Measurements from ENCODE around the gene KANSL1L.
A peak's percentile ranks its signal among the peaks of the same experiment; 100 is the strongest.

The KANSL1L gene

GRCh38 chr2:210003359-210003758, 167.8 kb downstream of the KANSL1L start:
- peaks cover 0 to 13% (median 5%) of the 10 kb centered on the region in 11 experiments; a peak in 11 of 22 replicates for H3K9me3 ChIP-seq (replicated peaks in 1 of 11)
- peak overlapping the region; percentile 85 to 95 (median 90) for H3K9ac ChIP-seq
- peak in 4 of 11 experiments; percentile 29 to 71 (median 33); a peak in 5 of 22 replicates for TF ChIP-seq Cebpa-rat (IDR thresholded peaks at IDR 0.05)
- H3K36me3 ChIP-seq: peaks cover 2 to 46% (median 40%) of the 10 kb centered on the region in 11 experiments; a peak in 21 of 22 replicates
- H3K4me2 ChIP-seq: peak overlapping the region; percentile 79 to 99 (median 85)
- H3K4me3 ChIP-seq: peak overlapping the region; percentile 81 to 99 (median 92)
- peak overlapping the region; percentile 71 to 96 (median 90) for H3K27ac ChIP-seq
- H3K27me3 ChIP-seq: no peaks in the 10 kb centered on the region
- H4K20me1 ChIP-seq: peaks cover 35 to 58% (median 47%) of the 10 kb centered on the region in 11 experiments; a peak in 21 of 22 replicates
- H3K4me1 ChIP-seq: peaks cover 31 to 58% (median 34%) of the 10 kb centered on the region in 10 experiments

DNA sequence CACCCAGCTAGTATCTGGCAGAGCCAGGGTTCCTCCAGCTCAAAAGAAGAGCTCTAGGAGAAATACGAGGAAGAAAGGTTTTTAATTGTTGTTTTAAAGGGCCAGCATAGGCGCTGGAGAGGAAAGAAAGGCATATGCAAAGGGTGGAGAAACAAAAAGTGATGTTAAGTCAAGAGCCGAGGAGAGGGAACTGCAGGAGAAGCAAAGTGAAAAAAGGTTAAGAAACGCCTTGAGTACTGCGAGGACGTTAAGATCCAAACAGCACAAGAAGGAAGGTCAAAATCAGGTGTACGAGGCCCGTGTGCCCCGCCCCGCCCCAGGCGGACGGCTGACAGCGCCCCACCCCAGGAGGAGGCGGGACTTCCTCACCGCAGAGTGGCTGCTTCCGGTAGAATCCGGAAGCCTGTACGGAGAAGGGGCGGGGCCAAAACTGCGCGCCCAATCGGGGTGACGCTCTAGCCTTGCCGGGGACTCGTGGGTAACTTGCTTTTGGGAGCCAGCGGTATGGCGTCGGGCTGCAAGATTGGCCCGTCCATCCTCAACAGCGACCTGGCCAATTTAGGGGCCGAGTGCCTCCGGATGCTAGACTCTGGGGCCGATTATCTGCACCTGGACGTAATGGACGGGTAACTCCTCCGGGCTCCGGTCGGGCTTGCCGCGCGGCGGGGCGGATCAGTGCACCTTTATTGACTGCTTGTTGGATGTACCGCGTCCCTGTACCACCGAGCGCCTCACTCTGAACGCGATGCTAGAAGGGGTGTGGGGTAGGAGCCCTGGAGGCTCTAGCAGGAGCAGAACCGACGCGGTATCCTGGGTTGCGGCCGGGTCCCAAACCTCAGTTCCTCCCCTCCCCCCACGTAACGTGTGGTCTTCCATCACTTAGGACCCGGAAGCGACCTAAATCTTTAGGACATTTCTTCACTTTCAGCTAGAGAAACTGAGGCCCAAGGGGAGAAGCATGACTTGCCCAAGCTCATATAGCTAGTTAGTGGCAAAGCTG, 168.8 kb downstream of the KANSL1L start, which contains the start of gene RPE:
TSS of gene RPE (plus strand) at position 481 of the 1,000 bp plus-strand sequence. CDS start at position 505, 24 bp downstream.
- H3K27ac ChIP-seq: peak within 1 kb of the TSS; percentile 78 to 96 (median 90)
- peaks cover 0 to 13% (median 5%) of the 10 kb centered on the region in 11 experiments; a peak in 11 of 22 replicates for H3K9me3 ChIP-seq (replicated peaks in 1 of 11)
- peak within 1 kb of the TSS; percentile 85 to 95 (median 90) for H3K9ac ChIP-seq
- H3K36me3 ChIP-seq: peaks cover 0 to 37% (median 31%) of the 10 kb centered on the region in 11 experiments; a peak in 19 of 22 replicates
- H3K27me3 ChIP-seq: no peaks in the 10 kb centered on the region
- H3K4me2 ChIP-seq: peak within 1 kb of the TSS; percentile 79 to 99 (median 92)
- H4K20me1 ChIP-seq: peaks cover 26 to 49% (median 38%) of the 10 kb centered on the region in 11 experiments; a peak in 21 of 22 replicates
- TF ChIP-seq Cebpa-rat (IDR thresholded peaks at IDR 0.05): no peak
- peak within 1 kb of the TSS; percentile 81 to 99 (median 92) for H3K4me3 ChIP-seq
- peaks cover 30 to 49% (median 33%) of the 10 kb centered on the region in 10 experiments for H3K4me1 ChIP-seq

DNA sequence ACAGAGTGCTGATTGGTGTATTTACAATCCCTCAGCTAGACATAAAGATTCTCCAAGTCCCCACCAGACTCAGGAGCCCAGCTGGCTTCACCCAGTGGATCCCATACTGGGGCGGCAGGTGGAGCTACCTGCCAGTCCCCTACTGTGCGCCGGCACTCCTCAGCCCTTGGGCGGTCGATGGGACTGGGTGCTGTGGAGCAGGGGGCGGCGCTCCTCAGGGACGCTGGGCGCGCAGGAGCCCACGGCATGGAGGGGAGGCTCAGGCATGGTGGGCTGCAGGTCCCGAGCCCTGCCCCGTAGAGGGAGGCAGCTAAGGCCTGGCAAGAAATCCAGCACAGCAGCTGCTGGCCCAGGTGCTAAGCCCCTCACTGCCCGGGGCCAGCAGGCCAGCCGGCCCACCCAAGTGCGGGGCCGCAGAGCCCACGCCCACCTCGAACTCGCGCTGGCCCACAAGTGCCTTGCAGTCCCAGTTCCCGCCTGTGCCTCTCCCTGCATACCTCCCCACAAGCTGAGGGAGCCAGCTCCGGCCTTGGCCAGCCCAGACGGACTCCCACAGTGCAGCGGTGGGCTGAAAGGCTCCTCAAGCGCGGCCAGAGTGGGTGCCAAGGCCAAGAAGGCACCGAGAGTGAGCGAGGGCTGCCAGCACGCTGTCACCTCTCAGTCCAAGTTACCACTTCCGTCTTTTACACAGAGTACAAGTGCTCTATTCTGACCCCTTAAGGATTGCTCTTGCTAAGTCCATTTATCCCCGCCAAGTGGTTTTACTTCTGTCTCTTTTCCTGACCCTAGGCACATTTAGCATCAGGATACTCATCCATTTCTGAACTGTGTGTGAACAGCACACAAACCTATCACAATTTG, 170.5 kb downstream of the KANSL1L start:
- Histone ChIP-seq H3K9me3 (replicated peaks in 1 of 11) (peaks cover 0 to 13% (median 5%) of the 10 kb centered on the region in 11 experiments; a peak in 11 of 22 replicates), H3K9ac (no peak overlapping the region), H4K20me1 (peaks cover 15 to 31% (median 20%) of the 10 kb centered on the region in 11 experiments; a peak in 21 of 22 replicates), H3K4me2 (no peak overlapping the region), H3K36me3 (peaks cover 0 to 19% (median 15%) of the 10 kb centered on the region in 11 experiments; a peak in 13 of 22 replicates), H3K27ac (no peak overlapping the region), H3K4me3 (no peak overlapping the region), H3K4me1 (peaks cover 29 to 32% (median 31%) of the 10 kb centered on the region in 10 experiments), H3K27me3 (no peaks in the 10 kb centered on the region)
- TF ChIP-seq Cebpa-rat (IDR thresholded peaks at IDR 0.05): no peak

DNA sequence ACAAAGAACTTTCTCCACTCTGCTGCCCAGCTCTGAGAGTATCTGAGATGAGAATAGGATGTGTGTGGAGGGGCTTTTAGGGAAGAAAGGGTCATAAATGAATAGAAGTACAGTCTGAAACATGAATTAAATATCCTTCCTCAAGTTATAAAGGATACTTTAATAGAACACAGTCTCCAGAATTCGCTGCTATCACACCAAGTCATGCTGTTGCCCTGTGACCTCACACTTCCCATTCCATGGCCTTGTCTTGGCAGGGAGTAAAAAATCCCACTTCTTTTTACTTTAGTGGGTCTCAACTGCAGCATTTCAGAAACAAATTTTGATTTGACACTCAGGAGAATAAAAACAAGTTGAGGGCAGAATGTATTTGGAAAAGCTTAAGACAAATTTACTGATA, 172.6 kb downstream of the KANSL1L start:
- Histone ChIP-seq H3K27me3 (no peaks in the 10 kb centered on the region), H3K4me1 (peaks cover 8 to 11% (median 10%) of the 10 kb centered on the region in 10 experiments), H4K20me1 (peaks cover 0 to 10% (median 0%) of the 10 kb centered on the region in 11 experiments; a peak in 10 of 22 replicates), H3K27ac (no peak overlapping the region), H3K4me2 (no peak overlapping the region), H3K9ac (no peak overlapping the region), H3K9me3 (replicated peaks in 1 of 11) (peaks cover 0 to 13% (median 5%) of the 10 kb centered on the region in 11 experiments; a peak in 11 of 22 replicates), H3K4me3 (no peak overlapping the region), H3K36me3 (no peaks in the 10 kb centered on the region)
- TF ChIP-seq Cebpa-rat (IDR thresholded peaks at IDR 0.05): no peak

DNA sequence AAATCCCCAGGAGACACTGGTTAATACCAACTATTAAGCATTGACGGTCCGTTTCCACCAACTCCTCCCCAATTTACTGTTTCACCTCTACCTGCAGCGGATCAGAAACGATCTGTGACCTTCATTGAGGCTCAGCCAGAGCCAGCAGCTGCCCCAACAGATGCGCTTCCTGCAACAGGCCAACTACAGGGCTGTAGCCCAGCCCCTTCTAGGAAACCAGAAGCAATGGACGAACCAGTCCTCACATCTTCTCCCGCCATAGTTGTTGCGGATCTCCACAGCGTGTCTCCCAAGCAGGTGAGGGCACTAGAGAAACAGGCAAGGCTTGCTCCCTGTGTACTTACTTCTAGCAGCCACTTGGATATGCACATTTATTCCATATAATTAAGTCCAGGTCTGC, 177.2 kb downstream of the KANSL1L start:
- no peak for TF ChIP-seq Cebpa-rat (IDR thresholded peaks at IDR 0.05)
- no peak overlapping the region for H3K27ac ChIP-seq
- H3K27me3 ChIP-seq: no peaks in the 10 kb centered on the region
- H4K20me1 ChIP-seq: no peaks in the 10 kb centered on the region
- H3K4me3 ChIP-seq: no peak overlapping the region
- H3K9ac ChIP-seq: no peak overlapping the region
- no peaks in the 10 kb centered on the region for H3K4me1 ChIP-seq
- no peaks in the 10 kb centered on the region for H3K9me3 ChIP-seq (replicated peaks in 1 of 11)
- H3K36me3 ChIP-seq: no peaks in the 10 kb centered on the region
- H3K4me2 ChIP-seq: no peak overlapping the region

GRCh38 chr2:209990838-209991237, 180.4 kb downstream of the KANSL1L start:
- Histone ChIP-seq H3K36me3 (no peaks in the 10 kb centered on the region), H3K27me3 (no peaks in the 10 kb centered on the region)

GRCh38 chr2:209988010-209988409, 183.2 kb downstream of the KANSL1L start:
- no peak for TF ChIP-seq Cebpa-rat (IDR thresholded peaks at IDR 0.05)
- Histone ChIP-seq H3K27me3 (no peaks in the 10 kb centered on the region), H3K9ac (no peak overlapping the region), H3K9me3 (replicated peaks in 1 of 11) (no peaks in the 10 kb centered on the region), H3K4me1 (peaks cover 0 to 16% (median 0%) of the 10 kb centered on the region in 10 experiments; a peak in 7 of 20 replicates), H3K27ac (no peak overlapping the region), H3K36me3 (no peaks in the 10 kb centered on the region), H3K4me2 (no peak overlapping the region), H4K20me1 (no peaks in the 10 kb centered on the region), H3K4me3 (no peak overlapping the region)

More at GRCh38 chr2:209990838-209991237, 180.4 kb downstream of the KANSL1L start:
- H3K27ac ChIP-seq: no peak overlapping the region
- H4K20me1 ChIP-seq: no peaks in the 10 kb centered on the region
- H3K9ac ChIP-seq: no peak overlapping the region
- H3K4me2 ChIP-seq: no peak overlapping the region
- H3K4me3 ChIP-seq: no peak overlapping the region
- no peak for TF ChIP-seq Cebpa-rat (IDR thresholded peaks at IDR 0.05)
- peaks cover 0 to 12% (median 0%) of the 10 kb centered on the region in 10 experiments; a peak in 7 of 20 replicates for H3K4me1 ChIP-seq
- no peaks in the 10 kb centered on the region for H3K9me3 ChIP-seq (replicated peaks in 1 of 11)

DNA sequence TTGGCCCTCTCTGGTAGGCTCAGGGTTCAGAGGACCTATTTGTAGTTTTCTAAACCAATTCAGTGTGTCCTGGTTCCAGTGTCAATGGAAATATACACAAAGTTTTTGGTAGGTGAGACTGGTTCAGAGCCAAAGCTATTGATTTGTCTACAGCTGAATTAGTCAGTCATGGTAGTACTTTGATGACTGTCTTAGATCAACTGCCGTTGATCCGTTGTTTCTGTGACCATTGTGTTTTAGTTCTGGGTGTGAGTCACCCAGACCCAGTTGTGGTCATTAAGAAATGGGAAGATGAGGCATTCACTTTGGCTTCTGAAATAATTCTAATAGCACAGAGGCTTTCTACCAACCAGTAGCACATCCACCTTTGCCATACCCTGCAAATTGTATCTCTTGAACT, 184.8 kb downstream of the KANSL1L start:
- no peaks in the 10 kb centered on the region for H4K20me1 ChIP-seq
- H3K27ac ChIP-seq: peak overlapping the region in 4 of 11 experiments; percentile 20 to 48 (median 36); a peak in 6 of 22 replicates
- peaks cover 0 to 16% (median 0%) of the 10 kb centered on the region in 10 experiments; a peak in 7 of 20 replicates for H3K4me1 ChIP-seq
- no peak for TF ChIP-seq Cebpa-rat (IDR thresholded peaks at IDR 0.05)
- H3K4me2 ChIP-seq: peak overlapping the region in 5 of 11 experiments; percentile 34 to 71 (median 57); a peak in 9 of 22 replicates
- H3K4me3 ChIP-seq: no peak overlapping the region
- H3K27me3 ChIP-seq: no peaks in the 10 kb centered on the region
- H3K36me3 ChIP-seq: no peaks in the 10 kb centered on the region
- H3K9ac ChIP-seq: no peak overlapping the region
- no peaks in the 10 kb centered on the region for H3K9me3 ChIP-seq (replicated peaks in 1 of 11)
